ENCODE measurements around the gene MYO10.

Gene MYO10

GRCh38 chr5:16687898-16688297, 248.2 kb downstream of the MYO10 start:
- no peak for ATAC-seq
- no peak for TF ChIP-seq CSRNP3 (CRISPR knock-in tag; IDR thresholded peaks at IDR 0.05)
- TF ChIP-seq ZFP30 (CRISPR knock-in tag; IDR thresholded peaks at IDR 0.05): no peak
- TF ChIP-seq PPARA (CRISPR knock-in tag; IDR thresholded peaks at IDR 0.05; ENCODE audit: borderline replicate concordance): no peak
- TF ChIP-seq CREB5 (CRISPR knock-in tag; IDR thresholded peaks at IDR 0.05; ENCODE audit: low read depth): no peak
- TF ChIP-seq ZNF565 (CRISPR knock-in tag; conservative IDR thresholded peaks at IDR 0.05; ENCODE audit: low read depth): no peak
- TF ChIP-seq TSHZ2 (CRISPR knock-in tag; IDR thresholded peaks at IDR 0.05): no peak

GRCh38 chr5:16685069-16685468, 251.0 kb downstream of the MYO10 start:
- TF ChIP-seq PATZ1 (CRISPR knock-in tag; IDR thresholded peaks at IDR 0.05; ENCODE audit: borderline replicate concordance) (no peak), POU6F1 (CRISPR knock-in tag; IDR thresholded peaks at IDR 0.05; ENCODE audit: borderline replicate concordance, low read depth) (no peak), OSR1 (CRISPR knock-in tag; IDR thresholded peaks at IDR 0.05) (no peak), ZNF565 (CRISPR knock-in tag; conservative IDR thresholded peaks at IDR 0.05; ENCODE audit: low read depth) (no peak), ZFP3 (CRISPR knock-in tag; IDR thresholded peaks at IDR 0.05) (no peak), ISL1 (CRISPR knock-in tag; IDR thresholded peaks at IDR 0.05) (no peak), ZC3H10 (CRISPR knock-in tag; IDR thresholded peaks at IDR 0.05) (no peak), TSHZ2 (CRISPR knock-in tag; IDR thresholded peaks at IDR 0.05) (no peak)

DNA sequence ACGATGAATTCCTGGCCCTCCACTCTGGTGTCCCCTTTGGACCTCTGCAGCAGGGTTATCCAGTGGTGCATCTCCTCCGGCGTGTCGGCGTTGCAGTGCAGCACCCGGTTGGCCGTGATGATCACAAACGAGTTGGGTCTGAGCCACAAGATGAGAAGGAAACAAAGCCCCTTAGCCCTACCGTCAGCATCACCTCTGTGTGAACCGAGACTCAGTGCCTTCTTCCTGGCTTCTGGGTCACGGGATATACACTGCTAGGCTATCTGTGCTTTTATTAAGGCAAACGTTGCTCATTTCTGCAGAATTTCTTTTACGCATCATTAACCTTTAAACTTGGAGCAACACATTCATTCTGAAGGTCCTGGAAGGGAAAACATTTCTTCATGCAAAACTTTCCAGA, 254.2 kb downstream of the MYO10 start:
- ATAC-seq: no peak
- TF ChIP-seq ARNTL (CRISPR knock-in tag; IDR thresholded peaks at IDR 0.05; ENCODE audit: borderline replicate concordance, low read depth): no peak
- TF ChIP-seq ZNF8 (CRISPR knock-in tag; IDR thresholded peaks at IDR 0.05): no peak
- TF ChIP-seq CSRNP3 (CRISPR knock-in tag; IDR thresholded peaks at IDR 0.05): no peak
- TF ChIP-seq PPARA (CRISPR knock-in tag; IDR thresholded peaks at IDR 0.05; ENCODE audit: borderline replicate concordance): no peak

More at GRCh38 chr5:16685069-16685468, 251.0 kb downstream of the MYO10 start:
- ATAC-seq: no peak
